Astrocyte (in vitro differentiated cells and primary cell): ENCODE measurements around the gene ABHD15. TPM values are rescaled to one million over a fixed set of nuclear protein-coding genes. Genes with fewer than 3 reads are reported as not detected.

ENCODE experiments used
- DNase-seq: peaks from one replicate; pipeline ENCODE4 v3.0.0-alpha.2; 2010; ENCODE audit warnings: low read depth
- FAIRE-seq: peaks from 2 replicates; lab custom pipeline; 2011; peaks lifted over from hg19 to GRCh38; lab: Jason Lieb, UNC
- H2AFZ ChIP-seq: 2 replicates; pipeline ENCODE4 v1.6.0; 2012; ENCODE audit warnings: low read depth, low read length, inconsistent platforms
- H3K27ac ChIP-seq: 2 replicates; pipeline ENCODE4 v1.5.1; 2011; ENCODE audit warnings: low read depth, low read length, inconsistent platforms
- H3K27me3 ChIP-seq: 2 replicates; pipeline ENCODE4 v1.6.0; 2011; ENCODE audit warnings: low read length, inconsistent platforms; ENCODE audit not compliant: insufficient read depth
- H3K36me3 ChIP-seq: 2 replicates; pipeline ENCODE4 v1.5.1; 2011; ENCODE audit warnings: low read length, inconsistent platforms; ENCODE audit not compliant: insufficient read depth
- H3K4me1 ChIP-seq: 2 replicates; pipeline ENCODE4 v1.5.1; 2011; ENCODE audit warnings: low read length, inconsistent platforms; ENCODE audit not compliant: insufficient read depth
- H3K4me2 ChIP-seq: 2 replicates; pipeline ENCODE4 v1.6.0; 2012; ENCODE audit warnings: low read length, inconsistent platforms
- H3K4me3 ChIP-seq: 2 replicates; pipeline ENCODE4 v1.5.1; 2011; ENCODE audit warnings: low read depth, mild to moderate bottlenecking, low read length, inconsistent platforms; ENCODE audit not compliant: insufficient read depth
- H3K79me2 ChIP-seq: 2 replicates; pipeline ENCODE4 v1.6.0; 2012; ENCODE audit warnings: mild to moderate bottlenecking, low read length, inconsistent platforms; ENCODE audit not compliant: insufficient read depth
- H3K9ac ChIP-seq: 2 replicates; pipeline ENCODE4 v1.6.0; 2012; ENCODE audit warnings: mild to moderate bottlenecking, low read length, inconsistent platforms
- H3K9me3 ChIP-seq: 2 replicates; pipeline ENCODE4 v1.5.1; 2012; ENCODE audit warnings: low read depth, mild to moderate bottlenecking, low read length, inconsistent platforms; ENCODE audit not compliant: insufficient read depth
- H4K20me1 ChIP-seq: 2 replicates; pipeline ENCODE4 v1.6.0; 2012; ENCODE audit warnings: low read length, inconsistent platforms; ENCODE audit not compliant: insufficient read depth
- H3K27ac Mint-ChIP-seq: one replicate; pipeline ENCODE4 v1.8.0; 2021; ENCODE audit warnings: mild to moderate bottlenecking, mixed read lengths; ENCODE audit not compliant: unreplicated experiment
- H3K27me3 Mint-ChIP-seq: one replicate; pipeline ENCODE4 v1.8.0; 2021; ENCODE audit warnings: low read depth, mixed read lengths; ENCODE audit not compliant: unreplicated experiment
- H3K36me3 Mint-ChIP-seq: one replicate; pipeline ENCODE4 v1.8.0; 2021; ENCODE audit warnings: low read depth, mixed read lengths; ENCODE audit not compliant: unreplicated experiment
- H3K4me1 Mint-ChIP-seq: one replicate; pipeline ENCODE4 v1.8.0; 2021; ENCODE audit warnings: low read depth, mixed read lengths; ENCODE audit not compliant: unreplicated experiment
- H3K4me3 Mint-ChIP-seq: one replicate; pipeline ENCODE4 v1.8.0; 2021; ENCODE audit warnings: mild to moderate bottlenecking, moderate library complexity, mixed read lengths; ENCODE audit not compliant: unreplicated experiment
- H3K9me3 Mint-ChIP-seq: one replicate; pipeline ENCODE4 v1.8.0; 2021; ENCODE audit warnings: mild to moderate bottlenecking, mixed read lengths; ENCODE audit not compliant: unreplicated experiment
- CTCF ChIP-seq: IDR thresholded peaks from 2 replicates; pipeline ENCODE4 v1.5.1; 2011; ENCODE audit warnings: low read depth, mild to moderate bottlenecking, inconsistent platforms, low read length, moderate library complexity; ENCODE audit not compliant: insufficient read depth
- EZH2 ChIP-seq: IDR thresholded peaks from 2 replicates; pipeline ENCODE4 v1.6.1; 2012; ENCODE audit warnings: mild to moderate bottlenecking, low read length, inconsistent platforms; ENCODE audit not compliant: insufficient read depth
- total RNA-seq: library from RNA; stranded (reverse); gene quantifications from 2 replicates; pipeline ENCODE4 v1.2.1, GENCODE V29; 2021

The ABHD15 gene
- total RNA-seq, 1 donor from 2014 or later, result 8.6 TPM

DNA sequence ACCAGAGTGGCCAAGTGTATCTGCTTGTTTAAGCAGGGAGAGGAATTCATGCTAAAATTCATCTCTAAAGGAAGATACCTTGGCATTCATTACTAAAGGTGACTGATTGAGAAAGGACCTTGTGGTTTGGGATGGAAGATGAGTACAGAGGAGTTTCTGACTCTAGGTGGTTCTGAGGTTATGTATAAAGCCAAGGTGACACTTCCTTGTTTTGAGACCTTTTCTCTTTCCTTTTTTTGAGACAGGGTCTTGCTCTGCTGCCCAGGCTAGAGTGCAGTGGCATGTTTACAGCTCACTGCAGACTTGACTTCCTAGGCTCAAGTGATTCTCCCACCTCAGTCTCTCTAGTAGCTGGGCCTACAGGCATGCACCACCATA lies 9.1 kb downstream of the ABHD15 start:
- Mint-ChIP-seq H3K4me1 (peaks cover 2% of the 10 kb centered on the region), H3K27ac (no peak overlapping the region), H3K9me3 (no peaks in the 10 kb centered on the region), H3K36me3 (peaks cover 12% of the 10 kb centered on the region), H3K27me3 (peaks cover 11% of the 10 kb centered on the region), H3K4me3 (no peak overlapping the region)
- Histone ChIP-seq H3K4me2 (no peak overlapping the region), H3K4me3 (no peak overlapping the region), H3K27ac (no peak overlapping the region), H3K9ac (no peak overlapping the region), H3K9me3 (no peaks in the 10 kb centered on the region), H3K4me1 (no peaks in the 10 kb centered on the region), H4K20me1 (peaks cover 2% of the 10 kb centered on the region), H3K79me2 (no peaks in the 10 kb centered on the region), H2AFZ (no peak overlapping the region), H3K27me3 (no peaks in the 10 kb centered on the region), H3K36me3 (no peaks in the 10 kb centered on the region)
- no peak for TF ChIP-seq CTCF
- TF ChIP-seq EZH2, result no peak
- DNase-seq (no peak), FAIRE-seq (no peak)

- FAIRE-seq, result no peak
- no peak overlapping the region for H3K4me2 ChIP-seq
- no peaks in the 10 kb centered on the region for H3K9me3 ChIP-seq
- no peaks in the 10 kb centered on the region for H3K79me2 ChIP-seq
- Mint-ChIP-seq H3K9me3 (no peaks in the 10 kb centered on the region), H3K27me3 (peaks cover 7% of the 10 kb centered on the region), H3K27ac (no peak overlapping the region), H3K4me3 (no peak overlapping the region), H3K4me1 (peaks cover 2% of the 10 kb centered on the region), H3K36me3 (peaks cover 7% of the 10 kb centered on the region)
- no peak overlapping the region for H3K4me3 ChIP-seq
- H3K36me3 ChIP-seq, result no peaks in the 10 kb centered on the region
- no peaks in the 10 kb centered on the region for H3K27me3 ChIP-seq
- no peaks in the 10 kb centered on the region for H3K4me1 ChIP-seq
- DNase-seq, result peak; percentile 66
- no peaks in the 10 kb centered on the region for H4K20me1 ChIP-seq
- TF ChIP-seq EZH2 (no peak), CTCF (no peak)
- H2AFZ ChIP-seq, result no peak overlapping the region
- H3K27ac ChIP-seq, result no peak overlapping the region
- H3K9ac ChIP-seq, result no peak overlapping the region
Observed at GRCh38 chr17:29557085-29557738, 9.6 kb downstream of the ABHD15 start.

DNA sequence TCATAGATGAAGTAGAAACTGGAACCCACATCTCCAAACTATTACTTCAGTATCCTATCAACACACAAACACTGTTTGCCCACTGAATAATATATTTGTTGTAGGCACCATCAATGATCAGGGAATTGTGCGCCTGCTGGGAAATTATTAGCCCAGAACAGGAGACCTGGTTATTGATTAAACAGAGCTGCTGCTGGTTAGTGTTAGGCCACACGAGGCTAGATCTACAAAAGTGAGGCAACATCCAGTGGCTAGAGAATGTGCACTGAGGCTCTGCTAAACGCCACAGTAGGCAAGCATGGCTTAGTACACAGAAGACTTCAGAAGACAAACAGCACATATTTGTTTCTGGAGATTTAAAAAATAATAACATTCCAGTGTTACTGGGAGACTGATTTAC lies 11.0 kb downstream of the ABHD15 start:
- H3K27me3 ChIP-seq, result no peaks in the 10 kb centered on the region
- H3K4me2 ChIP-seq, result no peak overlapping the region
- H3K36me3 Mint-ChIP-seq, result no peaks in the 10 kb centered on the region
- H3K36me3 ChIP-seq, result no peaks in the 10 kb centered on the region
- H3K4me1 ChIP-seq, result no peaks in the 10 kb centered on the region
- no peak overlapping the region for H3K4me3 Mint-ChIP-seq
- TF ChIP-seq CTCF (no peak), EZH2 (no peak)
- H3K9me3 ChIP-seq, result no peaks in the 10 kb centered on the region
- DNase-seq (no peak), FAIRE-seq (no peak)
- no peaks in the 10 kb centered on the region for H4K20me1 ChIP-seq
- no peak overlapping the region for H3K27ac Mint-ChIP-seq
- peaks cover 2% of the 10 kb centered on the region for H3K4me1 Mint-ChIP-seq
- no peaks in the 10 kb centered on the region for H3K79me2 ChIP-seq
- H3K9ac ChIP-seq, result no peak overlapping the region
- H3K27ac ChIP-seq, result no peak overlapping the region
- no peaks in the 10 kb centered on the region for H3K9me3 Mint-ChIP-seq
- H2AFZ ChIP-seq, result no peak overlapping the region
- H3K4me3 ChIP-seq, result no peak overlapping the region
- peaks cover 2% of the 10 kb centered on the region for H3K27me3 Mint-ChIP-seq
